Measurements from ENCODE around the gene SMPD4.
"Not testable (repeated sequence)": the region's sequence is repeated elsewhere in the genome, so short reads cannot be mapped to it uniquely, and the experiment has no call there.

Gene SMPD4, protein sequence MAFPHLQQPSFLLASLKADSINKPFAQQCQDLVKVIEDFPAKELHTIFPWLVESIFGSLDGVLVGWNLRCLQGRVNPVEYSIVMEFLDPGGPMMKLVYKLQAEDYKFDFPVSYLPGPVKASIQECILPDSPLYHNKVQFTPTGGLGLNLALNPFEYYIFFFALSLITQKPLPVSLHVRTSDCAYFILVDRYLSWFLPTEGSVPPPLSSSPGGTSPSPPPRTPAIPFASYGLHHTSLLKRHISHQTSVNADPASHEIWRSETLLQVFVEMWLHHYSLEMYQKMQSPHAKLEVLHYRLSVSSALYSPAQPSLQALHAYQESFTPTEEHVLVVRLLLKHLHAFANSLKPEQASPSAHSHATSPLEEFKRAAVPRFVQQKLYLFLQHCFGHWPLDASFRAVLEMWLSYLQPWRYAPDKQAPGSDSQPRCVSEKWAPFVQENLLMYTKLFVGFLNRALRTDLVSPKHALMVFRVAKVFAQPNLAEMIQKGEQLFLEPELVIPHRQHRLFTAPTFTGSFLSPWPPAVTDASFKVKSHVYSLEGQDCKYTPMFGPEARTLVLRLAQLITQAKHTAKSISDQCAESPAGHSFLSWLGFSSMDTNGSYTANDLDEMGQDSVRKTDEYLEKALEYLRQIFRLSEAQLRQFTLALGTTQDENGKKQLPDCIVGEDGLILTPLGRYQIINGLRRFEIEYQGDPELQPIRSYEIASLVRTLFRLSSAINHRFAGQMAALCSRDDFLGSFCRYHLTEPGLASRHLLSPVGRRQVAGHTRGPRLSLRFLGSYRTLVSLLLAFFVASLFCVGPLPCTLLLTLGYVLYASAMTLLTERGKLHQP

DNA sequence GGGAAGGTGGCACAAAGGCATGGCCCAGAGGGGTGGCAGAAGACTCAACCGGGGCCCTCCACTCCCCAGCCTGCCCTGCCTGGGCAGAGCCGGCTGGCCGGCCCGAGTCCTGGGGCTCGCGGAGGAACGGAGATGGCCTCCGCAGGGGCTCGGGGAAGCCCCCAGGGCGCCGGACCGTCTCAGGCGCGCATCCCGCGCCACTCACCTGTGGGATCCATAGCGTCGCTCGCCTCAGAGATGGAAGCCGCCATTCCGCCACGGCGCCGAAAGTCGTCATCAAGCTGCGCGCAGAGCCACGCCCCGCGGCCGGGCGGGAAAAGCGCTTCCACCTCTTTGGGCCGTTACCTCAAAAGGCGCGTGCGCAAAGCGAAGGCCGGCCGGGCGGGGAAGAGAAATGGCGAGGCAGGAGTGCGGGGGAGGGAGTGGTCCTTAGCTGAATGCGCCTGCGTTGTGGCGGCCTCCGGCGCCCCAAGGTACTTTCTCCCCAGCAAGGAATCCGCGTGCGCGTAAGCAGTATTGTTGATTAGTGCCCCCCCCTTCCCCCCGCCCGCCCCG is at the start of gene SMPD4:
Gene SMPD4 (minus strand): TSS at position 278 of the 555 bp plus-strand sequence. CDS start 5,010 bp downstream, outside the sequence.
- DNase-seq (ENCODE audit: low read depth) = peak; percentile 97

DNA sequence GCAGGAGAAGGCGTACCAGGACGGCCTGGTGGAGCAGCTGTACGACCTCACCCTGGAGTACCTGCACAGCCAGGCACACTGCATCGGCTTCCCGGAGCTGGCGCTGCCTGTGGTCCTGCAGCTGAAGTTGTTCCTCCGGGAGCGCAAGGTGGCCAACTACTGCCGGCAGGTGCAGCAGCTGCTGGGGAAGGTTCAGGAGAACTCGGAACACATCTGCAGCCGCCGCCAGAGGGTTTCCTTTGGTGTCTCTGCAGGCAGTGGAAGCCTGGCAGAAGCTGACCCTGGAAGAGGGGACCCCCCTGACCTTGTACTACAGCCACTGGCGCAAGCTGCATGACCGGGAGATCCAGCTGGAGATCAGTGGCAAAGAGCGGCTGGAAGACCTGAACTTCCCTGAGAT is 49.5 kb upstream of the SMPD4 start:
- not testable (repeated sequence) for DNase-seq (ENCODE audit: low read depth)

DNA sequence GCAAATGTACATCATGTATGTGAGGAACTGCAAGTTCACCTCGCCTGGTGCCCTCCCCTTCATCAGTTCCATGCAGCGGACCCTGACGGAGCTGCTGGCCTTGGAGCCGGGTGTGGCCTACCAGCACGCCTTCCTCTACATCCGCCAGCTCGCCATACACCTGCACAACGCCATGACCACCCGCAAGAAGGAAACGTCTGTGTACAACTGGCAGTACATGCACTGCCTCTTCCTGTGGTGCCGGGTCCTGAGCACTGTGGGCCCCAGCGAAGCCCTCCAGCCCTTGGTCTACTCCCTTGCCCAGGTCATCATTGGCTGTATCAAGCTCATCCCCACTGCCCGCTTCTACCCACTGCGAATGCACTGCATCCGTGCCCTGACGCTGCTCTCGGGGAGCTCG is 49.0 kb upstream of the SMPD4 start:
- not testable (repeated sequence) for DNase-seq (ENCODE audit: low read depth)

DNA sequence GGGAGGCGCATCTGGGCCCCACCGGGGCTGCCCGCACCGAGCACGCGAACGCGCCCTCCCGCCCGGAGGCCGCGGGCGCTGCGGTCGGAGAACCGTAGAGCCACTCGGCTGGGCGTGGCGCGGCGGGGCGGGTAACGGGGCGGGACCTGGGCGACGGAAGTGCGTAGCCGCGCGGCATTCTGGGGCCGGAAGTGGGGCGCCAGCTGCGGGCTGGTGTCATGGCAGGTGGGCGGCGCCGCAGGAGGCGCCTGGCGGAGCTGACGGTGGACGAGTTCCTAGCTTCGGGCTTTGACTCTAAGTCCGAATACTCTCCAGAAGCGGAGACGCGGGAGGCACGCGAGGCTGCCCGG is 47.7 kb upstream of the SMPD4 start:
- not testable (repeated sequence) for DNase-seq (ENCODE audit: low read depth)

DNA sequence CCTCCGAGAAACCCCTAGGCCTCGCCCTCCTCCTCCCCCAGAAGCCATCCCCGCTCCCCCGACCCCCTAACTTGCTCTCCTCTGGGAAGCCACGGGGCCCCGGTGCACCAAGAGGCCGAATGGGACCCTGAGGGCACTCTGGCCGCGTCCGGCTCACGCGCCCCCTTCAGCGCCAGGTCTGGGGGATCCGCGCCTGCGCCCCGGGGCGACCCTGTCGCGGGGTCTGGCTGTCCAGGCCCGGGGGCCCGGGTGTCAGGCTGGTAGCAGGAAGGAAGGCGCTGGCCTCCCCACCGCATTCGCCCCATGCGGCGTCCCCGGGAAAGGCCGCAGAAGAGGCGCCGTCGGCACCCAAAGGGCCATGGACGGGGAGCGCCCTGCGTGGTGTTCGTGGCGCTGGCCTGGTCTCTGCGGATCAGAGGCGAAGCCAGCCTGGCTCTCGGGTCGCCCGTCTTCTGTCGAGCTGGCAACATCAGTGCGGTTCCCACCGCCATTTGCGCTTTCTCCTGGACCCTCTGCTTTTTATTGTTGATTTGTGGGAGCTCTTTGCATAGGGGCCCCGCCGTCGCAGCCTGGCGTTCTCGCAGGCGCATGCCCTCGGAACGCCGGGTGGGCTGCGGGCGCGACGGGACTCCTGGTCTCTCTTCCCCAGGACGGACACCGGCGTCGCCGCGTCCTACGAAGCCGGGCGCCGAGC is 47.2 kb upstream of the SMPD4 start:
- DNase-seq (ENCODE audit: low read depth) = not testable (repeated sequence)

DNA sequence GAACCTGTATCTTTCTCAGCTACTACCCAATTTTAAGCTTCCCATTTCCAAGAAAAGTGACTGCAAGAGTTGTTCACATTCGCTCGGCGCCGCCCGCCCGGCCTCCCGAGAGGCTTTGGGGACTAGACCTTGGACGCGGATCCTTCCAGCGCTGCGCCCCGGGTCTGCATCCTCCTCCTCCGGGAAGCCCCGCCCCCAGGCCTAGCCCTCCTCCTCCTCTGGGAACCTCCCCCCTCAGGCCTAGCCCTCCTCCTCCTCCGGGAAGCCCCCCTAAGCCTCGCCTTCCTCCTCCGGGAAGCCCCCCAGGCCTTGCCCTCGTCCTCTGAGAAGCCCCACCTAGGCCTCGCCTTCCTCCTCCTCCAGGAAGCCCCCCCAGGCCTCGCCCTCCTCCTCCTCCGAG is 46.6 kb upstream of the SMPD4 start:
- DNase-seq (ENCODE audit: low read depth) = not testable (repeated sequence)

DNA sequence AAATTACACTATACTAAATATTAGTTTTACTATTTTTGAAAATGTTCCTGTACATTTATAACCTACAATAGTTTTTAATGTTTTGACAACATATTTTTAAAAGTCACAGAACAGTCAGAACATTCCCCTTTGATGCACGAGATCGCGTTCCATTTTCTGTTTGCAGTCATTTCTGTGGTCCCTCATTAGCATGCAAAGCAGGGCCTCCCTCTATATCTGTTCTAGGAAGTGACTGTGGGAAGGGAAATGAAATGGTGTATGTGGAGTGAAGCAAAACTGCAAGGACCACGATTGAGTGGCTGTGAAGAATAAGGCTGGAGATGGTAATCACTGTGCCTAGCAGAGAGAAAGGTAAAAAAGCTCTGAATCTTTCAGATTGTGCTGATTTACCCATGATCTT is 41.1 kb upstream of the SMPD4 start:
- DNase-seq (ENCODE audit: low read depth) = not testable (repeated sequence)

DNA sequence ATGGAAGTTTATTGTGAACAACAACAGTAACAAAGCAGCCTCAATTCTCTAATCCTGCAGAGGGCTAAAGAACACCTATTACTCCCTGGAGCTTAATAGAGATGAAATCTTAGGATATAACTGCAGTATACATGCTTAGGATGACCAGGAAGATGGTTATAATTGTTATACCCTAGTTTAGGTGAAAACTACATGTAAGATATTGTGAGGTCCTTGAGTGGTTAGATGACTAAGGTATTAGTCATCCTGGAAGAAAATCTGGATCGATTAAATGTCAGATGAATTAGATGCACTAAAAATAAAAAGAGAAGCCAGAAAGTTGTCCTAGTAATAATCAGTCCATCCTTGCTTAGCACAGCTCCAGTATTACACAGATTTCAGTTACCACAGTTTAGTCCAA is 39.1 kb upstream of the SMPD4 start:
- not testable (repeated sequence) for DNase-seq (ENCODE audit: low read depth)

DNA sequence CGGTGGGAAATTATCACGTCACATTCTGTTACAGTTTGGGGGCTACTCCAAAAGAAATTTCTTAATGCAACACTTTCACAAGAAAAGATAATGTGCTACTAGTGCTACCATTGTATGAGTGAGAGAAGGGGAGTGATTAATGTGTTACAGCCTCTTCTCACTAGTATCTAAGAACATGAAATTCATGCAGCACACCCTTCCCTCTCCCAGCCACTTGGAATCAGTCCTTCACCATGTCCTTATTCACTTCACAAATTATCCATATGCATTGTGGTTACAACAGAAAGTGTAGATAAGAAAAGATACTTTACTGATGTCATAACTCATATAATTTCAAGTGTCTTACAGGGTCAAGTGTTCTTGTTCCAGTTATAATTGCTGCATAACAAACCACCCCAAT is 37.7 kb upstream of the SMPD4 start:
- not testable (repeated sequence) for DNase-seq (ENCODE audit: low read depth)

DNA sequence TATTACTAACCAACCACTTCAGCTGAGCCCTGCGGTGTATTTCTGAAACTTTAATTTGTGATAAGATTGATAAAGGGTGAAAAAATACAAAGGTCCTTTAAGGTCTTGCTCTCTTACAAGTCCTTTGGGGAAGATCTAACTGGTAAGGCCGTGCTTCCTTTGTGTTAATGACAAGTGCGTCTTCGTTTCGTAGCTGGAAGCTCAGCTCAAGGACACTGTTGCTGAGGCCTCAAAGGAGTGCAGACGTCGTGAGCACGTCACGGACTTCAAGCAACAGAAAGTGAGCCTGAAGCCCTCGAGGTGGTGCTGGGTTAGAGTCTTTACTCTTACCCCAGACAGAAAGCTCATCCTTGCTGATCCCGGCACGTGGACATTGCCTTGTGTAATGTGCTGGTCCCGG is 25.6 kb upstream of the SMPD4 start:
- DNase-seq (ENCODE audit: low read depth) = not testable (repeated sequence)

DNA sequence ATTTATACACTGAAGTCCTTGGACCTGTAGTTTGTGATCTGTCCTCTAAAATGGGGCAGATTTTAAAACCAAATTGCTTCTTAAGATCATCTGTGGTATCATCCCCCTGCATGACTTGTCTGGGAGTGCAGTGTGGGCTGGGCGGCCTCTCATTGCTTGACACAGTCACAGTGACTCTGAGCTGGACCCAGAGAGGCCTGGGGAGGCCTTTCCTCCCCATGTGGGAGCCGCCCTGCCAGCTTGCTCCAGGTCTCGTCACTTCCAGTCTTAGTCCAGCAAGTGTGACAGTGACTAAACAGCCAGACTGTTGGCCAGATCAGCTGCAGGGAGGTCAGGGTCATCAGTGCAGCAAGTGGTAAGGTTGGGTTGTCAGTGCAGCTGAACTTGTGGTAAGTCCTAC is 21.7 kb upstream of the SMPD4 start:
- DNase-seq (ENCODE audit: low read depth) = not testable (repeated sequence)

DNA sequence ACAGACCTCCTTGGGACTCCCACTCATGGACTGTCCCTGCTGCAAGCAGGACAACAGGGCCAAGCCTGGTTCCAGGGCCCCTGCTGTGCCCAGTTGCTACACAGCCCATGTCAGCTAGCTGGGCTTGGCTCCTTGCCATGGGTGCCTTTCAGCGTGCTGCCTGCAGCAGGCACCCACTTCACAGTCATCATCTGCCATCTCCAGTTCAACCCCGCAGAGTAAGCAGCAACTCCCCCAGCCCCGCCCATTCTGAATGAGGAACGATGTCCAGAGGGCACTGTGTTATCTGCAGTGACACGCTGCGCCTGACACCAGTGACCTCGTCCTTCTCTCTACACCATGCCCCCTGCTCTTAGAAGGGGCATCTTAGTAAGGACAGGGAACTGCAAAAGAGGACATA is 21.1 kb upstream of the SMPD4 start:
- DNase-seq (ENCODE audit: low read depth) = not testable (repeated sequence)

DNA sequence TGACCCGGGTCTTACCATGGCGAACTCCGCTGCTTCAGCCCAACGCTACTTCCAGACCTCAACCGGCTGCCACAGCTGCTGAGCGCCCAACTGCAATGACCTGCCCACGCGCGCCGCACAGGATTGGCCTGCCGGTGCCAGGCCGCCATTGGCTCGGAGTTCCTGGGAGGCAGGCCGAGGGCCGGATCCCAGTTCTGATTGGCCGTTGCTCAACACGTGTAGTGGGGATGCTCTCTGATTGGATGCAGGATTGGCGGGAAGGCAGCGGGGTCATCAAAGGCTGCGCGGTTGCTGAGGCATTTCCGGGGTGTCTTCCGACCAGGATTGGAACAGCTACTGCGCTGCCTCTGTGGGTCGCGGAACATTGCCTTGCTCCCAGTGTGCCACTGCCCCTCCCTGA is 16.9 kb upstream of the SMPD4 start, which contains the start of gene TUBA3E:
Gene TUBA3E (minus strand): TSS at position 97 of the 400 bp plus-strand sequence. CDS start 79 bp downstream, at position 18.
- DNase-seq (ENCODE audit: low read depth) = no peak

DNA sequence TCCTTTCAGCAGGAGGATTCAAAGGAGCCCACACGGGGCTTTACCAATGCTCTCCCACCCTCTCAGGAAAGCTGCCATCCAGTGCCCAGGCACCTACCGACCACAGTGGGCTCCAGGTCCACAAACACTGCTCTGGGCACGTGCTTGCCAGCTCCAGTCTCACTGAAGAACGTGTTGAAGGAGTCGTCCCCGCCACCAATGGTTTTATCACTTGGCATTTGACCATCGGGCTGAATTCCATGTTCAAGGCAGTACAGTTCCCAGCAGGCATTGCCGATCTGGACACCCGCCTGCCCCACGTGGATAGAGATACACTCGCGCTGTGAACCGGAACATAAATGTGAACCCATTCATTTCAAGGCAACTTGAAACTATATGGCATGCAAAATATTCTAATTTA is 14.7 kb upstream of the SMPD4 start:
- not testable (repeated sequence) for DNase-seq (ENCODE audit: low read depth)

DNA sequence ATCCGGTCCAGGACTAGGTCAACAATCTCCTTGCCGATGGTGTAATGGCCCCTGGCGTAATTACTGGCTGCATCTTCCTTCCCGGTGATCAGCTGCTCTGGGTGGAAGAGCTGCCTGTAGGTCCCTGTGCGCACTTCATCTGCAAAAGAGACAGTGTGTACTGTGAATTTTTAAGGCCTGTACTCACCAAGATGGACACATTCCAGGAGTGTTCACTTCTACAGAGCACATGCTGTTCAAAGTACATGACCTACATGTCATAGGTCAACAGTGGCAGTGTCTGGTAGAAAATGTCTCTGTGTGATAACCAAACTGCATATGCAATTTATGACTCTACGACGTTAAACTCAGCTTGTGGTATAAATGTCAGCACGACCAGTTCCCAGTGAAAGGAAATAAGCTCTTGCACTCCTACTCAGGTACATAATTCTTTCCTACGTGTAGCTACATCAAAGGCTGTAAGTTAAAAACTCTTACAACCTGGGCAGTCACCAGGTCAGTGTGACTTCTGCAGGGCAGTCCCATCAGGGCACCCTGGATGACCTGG is 13.8 kb upstream of the SMPD4 start:
- DNase-seq (ENCODE audit: low read depth) = not testable (repeated sequence)

DNA sequence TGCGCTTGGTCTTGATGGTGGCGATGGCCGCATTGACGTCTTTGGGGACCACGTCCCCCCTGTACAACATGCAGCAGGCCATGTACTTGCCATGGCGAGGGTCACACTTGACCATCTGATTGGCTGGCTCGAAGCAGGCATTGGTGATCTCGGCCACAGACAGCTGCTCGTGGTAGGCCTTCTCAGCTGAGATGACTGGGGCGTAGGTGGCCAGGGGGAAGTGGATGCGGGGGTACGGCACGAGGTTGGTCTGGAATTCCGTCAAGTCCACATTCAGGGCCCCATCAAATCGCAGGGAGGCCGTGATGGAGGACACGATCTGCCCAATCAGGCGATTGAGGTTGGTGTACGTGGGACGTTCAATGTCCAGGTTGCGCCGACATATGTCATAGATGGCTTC is 12.4 kb upstream of the SMPD4 start:
- not testable (repeated sequence) for DNase-seq (ENCODE audit: low read depth)

DNA sequence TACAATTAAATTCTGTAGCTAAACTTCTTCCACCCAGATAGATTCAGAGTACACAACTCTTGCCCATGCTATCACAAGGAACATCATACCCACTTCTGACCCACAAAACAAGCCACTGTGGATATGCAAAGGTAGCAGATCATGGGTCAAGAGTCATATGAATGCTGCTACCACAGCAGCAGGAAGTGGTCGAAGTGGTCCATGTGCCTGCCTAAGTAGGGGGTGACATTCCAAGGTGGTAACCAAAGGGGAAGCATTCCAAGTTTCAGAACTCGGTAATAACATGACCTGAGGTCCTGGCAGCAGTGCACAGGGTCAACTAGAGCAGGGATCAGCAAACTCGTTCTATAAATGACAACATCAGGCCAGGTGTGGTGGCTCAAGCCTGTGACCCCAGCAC is 11.0 kb upstream of the SMPD4 start:
- not testable (repeated sequence) for DNase-seq (ENCODE audit: low read depth)

DNA sequence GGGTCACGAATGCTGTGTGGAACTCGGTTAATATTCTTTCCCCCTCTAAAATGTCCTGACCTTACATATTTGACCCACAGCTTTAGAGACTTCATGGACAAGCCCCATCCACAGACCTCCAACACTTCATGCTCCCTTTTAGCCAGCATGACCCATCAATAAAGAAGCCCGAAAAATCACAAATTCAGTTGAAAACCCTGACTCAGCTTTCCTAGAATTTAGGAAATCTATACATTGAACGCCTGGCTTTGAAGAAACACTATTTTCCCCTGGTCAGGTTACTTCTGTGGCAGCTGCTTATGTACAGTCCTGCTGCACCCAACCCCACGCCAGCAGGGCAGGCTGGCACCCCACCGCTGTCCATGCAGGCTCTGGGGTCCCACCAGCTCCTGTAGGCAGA is 9.9 kb upstream of the SMPD4 start:
- DNase-seq (ENCODE audit: low read depth) = not testable (repeated sequence)

DNA sequence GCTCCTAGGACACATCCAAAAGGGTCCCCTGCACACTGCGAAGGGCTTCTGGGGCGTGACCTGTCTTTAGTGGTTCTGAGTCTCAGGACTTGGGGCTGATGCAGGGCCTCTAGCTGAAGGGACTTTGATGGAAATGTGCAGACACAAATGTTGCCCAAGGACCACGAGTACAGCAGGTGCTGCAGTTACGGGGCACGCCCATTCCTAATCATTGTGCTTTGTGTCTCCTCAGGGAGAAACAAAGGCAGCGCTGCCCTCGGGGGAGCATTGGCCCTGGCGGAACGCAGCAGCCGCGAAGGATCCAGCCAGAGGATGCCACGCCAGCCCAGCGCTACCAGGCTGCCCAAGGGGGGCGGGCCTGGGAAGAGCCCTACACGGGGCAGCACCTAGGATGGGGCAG is 8.8 kb upstream of the SMPD4 start:
- DNase-seq (ENCODE audit: low read depth) = no peak

DNA sequence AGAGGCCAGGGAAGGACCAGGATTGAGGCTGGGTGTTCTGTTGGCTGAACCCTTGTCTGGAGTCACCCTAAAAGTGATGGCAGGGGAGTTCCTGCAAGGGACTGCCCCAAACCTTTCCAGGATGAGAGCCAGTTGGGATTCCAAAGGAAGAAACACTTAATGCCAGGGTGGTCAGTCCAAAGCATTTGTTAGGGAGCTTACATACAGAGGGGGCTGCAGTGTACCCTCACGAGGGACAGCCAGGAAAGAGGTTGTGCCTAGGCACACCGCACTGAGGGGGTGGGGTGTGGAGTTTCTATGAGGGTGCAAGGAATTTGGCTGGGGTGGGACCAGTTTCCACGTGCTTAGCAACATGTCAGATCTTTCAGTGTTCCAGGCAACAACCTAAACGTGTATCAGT is 7.6 kb upstream of the SMPD4 start:
- DNase-seq (ENCODE audit: low read depth) = not testable (repeated sequence)

DNA sequence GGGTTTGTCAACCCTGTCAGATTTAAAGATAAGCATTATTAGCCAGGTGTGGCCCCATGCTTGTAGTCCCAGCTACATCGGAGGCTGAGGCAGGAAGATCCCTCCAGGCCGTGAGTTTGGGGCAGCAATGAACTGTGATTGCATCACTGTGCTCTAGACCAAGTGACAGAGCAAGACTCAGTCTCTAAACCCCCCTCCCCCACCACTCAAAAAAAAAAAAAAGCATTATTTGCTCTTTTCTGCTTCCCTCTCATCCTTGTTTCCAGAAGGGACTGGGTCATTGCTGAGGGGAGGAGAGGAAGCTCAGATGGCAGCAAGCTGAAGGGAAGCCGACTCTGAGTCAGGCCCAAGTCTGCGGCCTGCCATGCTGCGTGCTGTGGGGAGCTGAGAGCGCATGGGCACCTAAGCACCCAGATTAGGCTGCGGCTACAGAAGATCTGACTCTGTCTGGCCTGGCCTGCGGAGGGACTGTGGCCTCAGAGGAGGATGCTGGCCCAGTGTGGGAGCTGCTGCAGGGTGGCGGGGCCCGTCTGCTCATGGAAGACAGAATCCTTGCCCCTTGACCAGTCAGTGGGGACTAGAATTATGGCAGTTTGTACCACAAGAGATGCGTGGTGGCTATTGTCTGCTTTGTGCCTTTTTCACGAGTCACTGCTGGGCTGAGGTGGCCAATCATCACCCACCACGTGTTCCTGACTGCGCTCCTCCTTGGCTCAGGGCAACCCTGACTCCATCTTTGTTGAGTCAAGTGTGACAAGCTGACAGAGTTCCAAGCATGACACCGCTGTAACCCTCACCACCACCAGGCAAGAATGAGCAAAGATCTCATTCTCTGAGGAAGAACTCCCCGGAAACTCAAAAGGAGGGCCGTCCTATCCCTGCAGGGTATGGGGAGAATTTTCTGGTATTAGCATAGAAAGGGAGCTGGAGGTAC is 6.7 kb upstream of the SMPD4 start:
- DNase-seq (ENCODE audit: low read depth) = not testable (repeated sequence)

Measured in activated T-helper 1 cell treated with Interleukin-2 at 50 U/mL for 16 hours (primary cell).